ENCODE results near the gene WFIKKN2. TPM values are rescaled to one million over a fixed set of nuclear protein-coding genes. Genes with fewer than 3 reads are reported as not detected.
"Not testable (repeated sequence)": the region's sequence is repeated elsewhere in the genome, so short reads cannot be mapped to it uniquely, and the experiment has no call there.

The WFIKKN2 gene
- total RNA-seq, 2 experiments from 2014 or later: not detected

GRCh38 chr17:50859727-50860126 is 24.3 kb downstream of the WFIKKN2 start:
- H3K4me1 Mint-ChIP-seq: peaks cover 15% of the 10 kb centered on the region
- not testable (repeated sequence) for H3K27ac Mint-ChIP-seq; ATAC-seq (ENCODE audit: low read depth); H3K4me3 Mint-ChIP-seq; DNase-seq; H3K27me3 Mint-ChIP-seq; H3K9me3 Mint-ChIP-seq
- POLR2A ChIA-PET: interaction anchor here (1.5 kb wide), 1 partner anchor 86 kb away, joined by 5 read pairs; no protein-coding TSS in a partner anchor
- peaks cover 17% of the 10 kb centered on the region for H3K36me3 Mint-ChIP-seq

- Mint-ChIP-seq H3K9me3 (no peaks in the 10 kb centered on the region), H3K36me3 (peaks cover 19% of the 10 kb centered on the region), H3K4me1 (peaks cover 16% of the 10 kb centered on the region), H3K4me3 (no peak overlapping the region), H3K27ac (no peak overlapping the region), H3K27me3 (no peaks in the 10 kb centered on the region)
- DNase-seq: no peak
- POLR2A ChIA-PET: interaction anchor here (1.1 to 2.3 kb wide), 5 partner anchors 9 to 94 kb away, joined by 3 to 8 read pairs (median 4); no protein-coding TSS in a partner anchor
- ATAC-seq (ENCODE audit: low read depth): no peak
Measured at GRCh38 chr17:50861334-50861676, 25.9 kb downstream of the WFIKKN2 start.

- POLR2A ChIA-PET: interaction anchor here (1.4 to 2.3 kb wide), 2 partner anchors 9 to 10 kb away, joined by 5 to 8 read pairs; no protein-coding TSS in a partner anchor
- Mint-ChIP-seq H3K9me3 (no peaks in the 10 kb centered on the region), H3K36me3 (peaks cover 19% of the 10 kb centered on the region), H3K4me1 (peaks cover 16% of the 10 kb centered on the region), H3K27ac (no peak overlapping the region), H3K4me3 (no peak overlapping the region), H3K27me3 (no peaks in the 10 kb centered on the region)
- DNase-seq: no peak
- ATAC-seq (ENCODE audit: low read depth): no peak
Measured at GRCh38 chr17:50861822-50862528, 26.6 kb downstream of the WFIKKN2 start.

GRCh38 chr17:50863221-50863843 is 27.9 kb downstream of the WFIKKN2 start:
- Mint-ChIP-seq H3K4me3 (peak overlapping the region; percentile 20), H3K4me1 (peaks cover 28% of the 10 kb centered on the region), H3K36me3 (peaks cover 19% of the 10 kb centered on the region), H3K27ac (peak overlapping the region; percentile 9), H3K9me3 (no peaks in the 10 kb centered on the region), H3K27me3 (no peaks in the 10 kb centered on the region)
- DNase-seq (no peak), ATAC-seq (ENCODE audit: low read depth) (no peak)
- POLR2A ChIA-PET: interaction anchor here (0.6 to 4.8 kb wide), 5 partner anchors 10 to 68 kb away, joined by 3 to 62 read pairs (median 4); no protein-coding TSS in a partner anchor

- DNase-seq: no peak
- no peaks in the 10 kb centered on the region for H3K9me3 Mint-ChIP-seq
- H3K4me1 Mint-ChIP-seq: peaks cover 32% of the 10 kb centered on the region
- peaks cover 21% of the 10 kb centered on the region for H3K36me3 Mint-ChIP-seq
- H3K4me3 Mint-ChIP-seq: peak overlapping the region; percentile 99
- peaks cover 3% of the 10 kb centered on the region for H3K27me3 Mint-ChIP-seq
- ATAC-seq (ENCODE audit: low read depth): no peak
- POLR2A ChIA-PET: interaction anchor here (0.6 to 4.8 kb wide), 5 partner anchors 10 to 67 kb away, joined by 3 to 62 read pairs (median 4); no protein-coding TSS in a partner anchor
- H3K27ac Mint-ChIP-seq: peak overlapping the region; percentile 24
Measured at GRCh38 chr17:50863931-50864330, 28.5 kb downstream of the WFIKKN2 start.

- DNase-seq (no peak), ATAC-seq (ENCODE audit: low read depth) (no peak)
- POLR2A ChIA-PET: interaction anchor here (1.0 to 4.8 kb wide), 16 partner anchors 9 to 467 kb away, joined by 3 to 247 read pairs (median 30); partner anchors contain the start of genes LRRC59 and LUC7L3
- H3K36me3 Mint-ChIP-seq: peaks cover 21% of the 10 kb centered on the region
- peak overlapping the region; percentile 99 for H3K4me3 Mint-ChIP-seq
- no peaks in the 10 kb centered on the region for H3K9me3 Mint-ChIP-seq
- peak overlapping the region; percentile 99 for H3K27ac Mint-ChIP-seq
- peaks cover 32% of the 10 kb centered on the region for H3K4me1 Mint-ChIP-seq
- peaks cover 10% of the 10 kb centered on the region for H3K27me3 Mint-ChIP-seq
Measured at GRCh38 chr17:50864747-50865059, 29.3 kb downstream of the WFIKKN2 start.

GRCh38 chr17:50865060-50865867 is 29.9 kb downstream of the WFIKKN2 start:
- Mint-ChIP-seq H3K9me3 (no peaks in the 10 kb centered on the region), H3K4me1 (peaks cover 34% of the 10 kb centered on the region), H3K36me3 (peaks cover 21% of the 10 kb centered on the region), H3K4me3 (peak overlapping the region; percentile 99), H3K27me3 (peaks cover 12% of the 10 kb centered on the region), H3K27ac (peak overlapping the region; percentile 99)
- DNase-seq (peak; percentile 69), ATAC-seq (ENCODE audit: low read depth) (peak; percentile 3)
- POLR2A ChIA-PET: interaction anchor here (0.5 to 4.8 kb wide), 37 partner anchors 9 to 523 kb away, joined by 3 to 247 read pairs (median 10); partner anchors contain the start of genes LRRC59, LUC7L3, MBTD1 and NME1

- Mint-ChIP-seq H3K4me1 (peaks cover 34% of the 10 kb centered on the region), H3K27me3 (peaks cover 12% of the 10 kb centered on the region), H3K9me3 (no peaks in the 10 kb centered on the region), H3K27ac (peak overlapping the region; percentile 98), H3K36me3 (peaks cover 21% of the 10 kb centered on the region), H3K4me3 (peak overlapping the region; percentile 95)
- POLR2A ChIA-PET: interaction anchor here (0.5 to 4.8 kb wide), 41 partner anchors 10 to 714 kb away, joined by 3 to 247 read pairs (median 6); partner anchors contain the start of genes LRRC59, LUC7L3, MBTD1 and NME1
- no peak for ATAC-seq (ENCODE audit: low read depth)
- DNase-seq: no peak
Measured at GRCh38 chr17:50865868-50866260, 30.5 kb downstream of the WFIKKN2 start.

GRCh38 chr17:50866261-50866949 is 31.0 kb downstream of the WFIKKN2 start, which contains the start of gene TOB1:
TSS of gene TOB1 (minus strand) at chr17:50866354. CDS start at chr17:50864017, 2,337 bp downstream.
- Mint-ChIP-seq H3K4me3 (peak within 1 kb of the TSS; percentile 99), H3K27me3 (peaks cover 12% of the 10 kb centered on the region), H3K9me3 (no peaks in the 10 kb centered on the region), H3K27ac (peak within 1 kb of the TSS; percentile 99), H3K4me1 (peaks cover 37% of the 10 kb centered on the region), H3K36me3 (peaks cover 19% of the 10 kb centered on the region)
- DNase-seq: peak; percentile 98
- ATAC-seq (ENCODE audit: low read depth): peak; percentile 66
- POLR2A ChIA-PET: interaction anchor here (0.6 to 4.8 kb wide), 45 partner anchors 10 to 714 kb away, joined by 3 to 247 read pairs (median 5); partner anchors contain the start of genes LUC7L3, MBTD1, NME1 and NME2

- peak; percentile 18 for ATAC-seq (ENCODE audit: low read depth)
- peak; percentile 80 for DNase-seq
- POLR2A ChIA-PET: interaction anchor here (0.8 to 4.8 kb wide), 28 partner anchors 9 to 358 kb away, joined by 3 to 247 read pairs (median 12); partner anchors contain the start of genes LUC7L3, NME1, NME2 and SPAG9
- Mint-ChIP-seq H3K36me3 (peaks cover 14% of the 10 kb centered on the region), H3K9me3 (no peaks in the 10 kb centered on the region), H3K27me3 (peaks cover 12% of the 10 kb centered on the region), H3K4me1 (peaks cover 42% of the 10 kb centered on the region), H3K4me3 (peak overlapping the region; percentile 95), H3K27ac (peak overlapping the region; percentile 98)
Measured at GRCh38 chr17:50866950-50867362, 31.6 kb downstream of the WFIKKN2 start.

GRCh38 chr17:50867363-50868139 is 32.2 kb downstream of the WFIKKN2 start:
- peaks cover 46% of the 10 kb centered on the region for H3K4me1 Mint-ChIP-seq
- peaks cover 13% of the 10 kb centered on the region for H3K36me3 Mint-ChIP-seq
- POLR2A ChIA-PET: interaction anchor here (0.9 to 4.8 kb wide), 21 partner anchors 9 to 295 kb away, joined by 3 to 247 read pairs (median 16); partner anchors contain the start of genes LUC7L3 and NME1
- H3K4me3 Mint-ChIP-seq: peak overlapping the region; percentile 95
- H3K27me3 Mint-ChIP-seq: peaks cover 12% of the 10 kb centered on the region
- peak; percentile 81 for DNase-seq
- peak; percentile 30 for ATAC-seq (ENCODE audit: low read depth)
- H3K9me3 Mint-ChIP-seq: no peaks in the 10 kb centered on the region
- H3K27ac Mint-ChIP-seq: peak overlapping the region; percentile 98
